RWPE1 (cell line): Measurements from ENCODE around the gene CA14.

Experiments used
- CTCF ChIA-PET: fragments of 350-600 bp; sonication (Branson Sonifier 250); formaldehyde crosslinking; extraction: SDS; loops from one replicate; lab custom pipeline; 2021; lab: Yijun Ruan, JAX
- POLR2A ChIA-PET: fragments of 400-600 bp; formaldehyde crosslinking; extraction: SDS; loops from one replicate; lab custom pipeline; 2020; ENCODE audit warnings: antibody characterized with exemption; ENCODE audit not compliant: low non-redundant PET; lab: Yijun Ruan, JAX
- DNase-seq: peaks from one replicate; pipeline ENCODE4 v3.0.0; 2012; ENCODE audit warnings: low spot score
- H3K27ac ChIP-seq: fragments of 450-650 bp; 2 replicates; pipeline ENCODE4 v1.5.1; 2017
- CTCF ChIP-seq: fragments of 450-650 bp; conservative IDR thresholded peaks from 2 replicates; pipeline ENCODE4 v1.5.1; 2017; ENCODE audit warnings: low read depth, mild to moderate bottlenecking

The CA14 gene

GRCh38 chr1:150309758-150310508 lies 52.4 kb downstream of the CA14 start:
- no peak for TF ChIP-seq CTCF
- POLR2A ChIA-PET, result no interaction called here
- CTCF ChIA-PET, result no interaction called here
- H3K27ac ChIP-seq, result 0 out of 2 replicates have a peak overlapping the region, but pooled peaks have one; percentile 12
- no peak for DNase-seq

GRCh38 chr1:150311762-150312161 lies 54.2 kb downstream of the CA14 start:
- TF ChIP-seq CTCF, result no peak
- CTCF ChIA-PET, result no interaction called here
- DNase-seq, result no peak
- no peak overlapping the region for H3K27ac ChIP-seq
- POLR2A ChIA-PET, result no interaction called here
